GM04503 (cell line): Measurements from ENCODE around the gene HES5.

Experiments used
- DNase-seq: peaks from one replicate; pipeline ENCODE4 v3.0.0-alpha.2; 2012; ENCODE audit warnings: low read depth

HES5 gene

GRCh38 chr1:2499986-2500596 is 30.0 kb downstream of the HES5 start:
- no peak for DNase-seq

GRCh38 chr1:2499260-2499659 is 30.8 kb downstream of the HES5 start:
- DNase-seq, result no peak

GRCh38 chr1:2498648-2499047 is 31.4 kb downstream of the HES5 start:
- no peak for DNase-seq

- no peak for DNase-seq
Observed at GRCh38 chr1:2497891-2498290, 32.2 kb downstream of the HES5 start.

GRCh38 chr1:2496746-2497145 is 33.3 kb downstream of the HES5 start:
- DNase-seq, result no peak

GRCh38 chr1:2496087-2496622 is 33.9 kb downstream of the HES5 start:
- no peak for DNase-seq

GRCh38 chr1:2495546-2495945 is 34.5 kb downstream of the HES5 start:
- DNase-seq, result no peak

- DNase-seq, result no peak
Observed at GRCh38 chr1:2495026-2495425, 35.0 kb downstream of the HES5 start.

GRCh38 chr1:2494323-2494693 is 35.8 kb downstream of the HES5 start:
- peak; percentile 36 for DNase-seq

- no peak for DNase-seq
Observed at GRCh38 chr1:2493691-2494322, 36.3 kb downstream of the HES5 start.

- no peak for DNase-seq
Observed at GRCh38 chr1:2493218-2493617, 36.8 kb downstream of the HES5 start.

- DNase-seq, result no peak
Observed at GRCh38 chr1:2492091-2492490, 38.0 kb downstream of the HES5 start.

GRCh38 chr1:2489615-2490014 is 40.4 kb downstream of the HES5 start:
- DNase-seq, result no peak

- DNase-seq, result no peak
Observed at GRCh38 chr1:2488688-2489087, 41.4 kb downstream of the HES5 start.

GRCh38 chr1:2486558-2486957 is 43.5 kb downstream of the HES5 start:
- DNase-seq, result no peak

- DNase-seq, result no peak
Observed at GRCh38 chr1:2486041-2486440, 44.0 kb downstream of the HES5 start.

GRCh38 chr1:2483970-2484369 is 46.1 kb downstream of the HES5 start:
- DNase-seq, result no peak

- DNase-seq, result no peak
Observed at GRCh38 chr1:2483026-2483425, 47.0 kb downstream of the HES5 start.

GRCh38 chr1:2482588-2482987 is 47.5 kb downstream of the HES5 start:
- DNase-seq, result no peak

GRCh38 chr1:2481885-2482284 is 48.2 kb downstream of the HES5 start:
- no peak for DNase-seq

- no peak for DNase-seq
Observed at GRCh38 chr1:2480986-2481364, 49.1 kb downstream of the HES5 start.

GRCh38 chr1:2480236-2480985 is 49.7 kb downstream of the HES5 start:
- no peak for DNase-seq

- DNase-seq, result no peak
Observed at GRCh38 chr1:2479618-2480017, 50.4 kb downstream of the HES5 start.
